Stimulated activated naive CD8-positive, alpha-beta T cell treated with anti-CD3 and anti-CD28 coated beads, Interleukin-15, Interleukin-2, amounts not matched to agents 100 ng/mL and 50 ng/mL, for 24 hours (primary cell): ENCODE data around the gene MCF2L2.
"Not testable (repeated sequence)": the region's sequence is repeated elsewhere in the genome, so short reads cannot be mapped to it uniquely, and the experiment has no call there.

Experiments used
- H3K27ac Mint-ChIP-seq: one replicate; pipeline ENCODE4 v1.8.0; 2021; ENCODE audit warnings: mild to moderate bottlenecking, mixed read lengths
- H3K27me3 Mint-ChIP-seq: one replicate; pipeline ENCODE4 v1.8.0; 2021; ENCODE audit warnings: mixed read lengths
- H3K36me3 Mint-ChIP-seq: one replicate; pipeline ENCODE4 v1.8.0; 2021; ENCODE audit warnings: low read depth, mixed read lengths
- H3K4me1 Mint-ChIP-seq: one replicate; pipeline ENCODE4 v1.8.0; 2021; ENCODE audit warnings: low read depth, mixed read lengths
- H3K4me3 Mint-ChIP-seq: one replicate; pipeline ENCODE4 v1.8.0; 2021; ENCODE audit warnings: mild to moderate bottlenecking, mixed read lengths
- H3K9me3 Mint-ChIP-seq: one replicate; pipeline ENCODE4 v1.8.0; 2021; ENCODE audit warnings: mixed read lengths

MCF2L2 gene

GRCh38 chr3:183193762-183194689 is 234.4 kb downstream of the MCF2L2 start:
- Mint-ChIP-seq H3K9me3 (peaks cover 3% of the 10 kb centered on the region), H3K27me3 (no peaks in the 10 kb centered on the region), H3K4me1 (peaks cover 13% of the 10 kb centered on the region), H3K4me3 (no peak overlapping the region), H3K27ac (no peak overlapping the region), H3K36me3 (no peaks in the 10 kb centered on the region)

- H3K27me3 Mint-ChIP-seq = no peaks in the 10 kb centered on the region
- peaks cover 22% of the 10 kb centered on the region for H3K4me1 Mint-ChIP-seq
- peaks cover 3% of the 10 kb centered on the region for H3K9me3 Mint-ChIP-seq
- H3K27ac Mint-ChIP-seq = peak overlapping the region; percentile 38
- no peak overlapping the region for H3K4me3 Mint-ChIP-seq
- H3K36me3 Mint-ChIP-seq = no peaks in the 10 kb centered on the region
Observed at GRCh38 chr3:183192650-183193300, 235.6 kb downstream of the MCF2L2 start.

- Mint-ChIP-seq H3K36me3 (no peaks in the 10 kb centered on the region), H3K4me3 (no peak overlapping the region), H3K27me3 (no peaks in the 10 kb centered on the region), H3K9me3 (no peaks in the 10 kb centered on the region), H3K27ac (peak overlapping the region; percentile 50), H3K4me1 (peaks cover 33% of the 10 kb centered on the region)
Observed at GRCh38 chr3:183189641-183190040, 238.8 kb downstream of the MCF2L2 start.

GRCh38 chr3:183188895-183189462 is 239.4 kb downstream of the MCF2L2 start:
- peaks cover 35% of the 10 kb centered on the region for H3K4me1 Mint-ChIP-seq
- no peaks in the 10 kb centered on the region for H3K9me3 Mint-ChIP-seq
- H3K27me3 Mint-ChIP-seq = no peaks in the 10 kb centered on the region
- H3K36me3 Mint-ChIP-seq = no peaks in the 10 kb centered on the region
- H3K4me3 Mint-ChIP-seq = no peak overlapping the region
- peak overlapping the region; percentile 52 for H3K27ac Mint-ChIP-seq

- H3K9me3 Mint-ChIP-seq = no peaks in the 10 kb centered on the region
- H3K27ac Mint-ChIP-seq = peak overlapping the region; percentile 76
- peak overlapping the region; percentile 9 for H3K4me3 Mint-ChIP-seq
- H3K27me3 Mint-ChIP-seq = peaks cover 3% of the 10 kb centered on the region
- peaks cover 26% of the 10 kb centered on the region for H3K4me1 Mint-ChIP-seq
- H3K36me3 Mint-ChIP-seq = no peaks in the 10 kb centered on the region
Observed at GRCh38 chr3:183185696-183186095, 242.7 kb downstream of the MCF2L2 start.

GRCh38 chr3:183182732-183183610 is 245.4 kb downstream of the MCF2L2 start:
- H3K4me3 Mint-ChIP-seq = no peak overlapping the region
- H3K27ac Mint-ChIP-seq = no peak overlapping the region
- H3K27me3 Mint-ChIP-seq = peaks cover 21% of the 10 kb centered on the region

GRCh38 chr3:183182073-183182472 is 246.3 kb downstream of the MCF2L2 start:
- H3K4me3 Mint-ChIP-seq = peak overlapping the region; percentile 6
- no peaks in the 10 kb centered on the region for H3K36me3 Mint-ChIP-seq
- H3K27ac Mint-ChIP-seq = no peak overlapping the region
- H3K9me3 Mint-ChIP-seq = no peaks in the 10 kb centered on the region
- peaks cover 21% of the 10 kb centered on the region for H3K27me3 Mint-ChIP-seq
- H3K4me1 Mint-ChIP-seq = peaks cover 30% of the 10 kb centered on the region

More at GRCh38 chr3:183182732-183183610, 245.4 kb downstream of the MCF2L2 start:
- H3K9me3 Mint-ChIP-seq = no peaks in the 10 kb centered on the region
- H3K4me1 Mint-ChIP-seq = peaks cover 30% of the 10 kb centered on the region
- H3K36me3 Mint-ChIP-seq = no peaks in the 10 kb centered on the region

GRCh38 chr3:183181606-183182005 is 246.8 kb downstream of the MCF2L2 start:
- H3K4me3 Mint-ChIP-seq = no peak overlapping the region
- peaks cover 30% of the 10 kb centered on the region for H3K4me1 Mint-ChIP-seq
- H3K27me3 Mint-ChIP-seq = peaks cover 23% of the 10 kb centered on the region
- H3K36me3 Mint-ChIP-seq = no peaks in the 10 kb centered on the region
- no peaks in the 10 kb centered on the region for H3K9me3 Mint-ChIP-seq
- H3K27ac Mint-ChIP-seq = no peak overlapping the region

- no peak overlapping the region for H3K4me3 Mint-ChIP-seq
- no peaks in the 10 kb centered on the region for H3K9me3 Mint-ChIP-seq
- peaks cover 29% of the 10 kb centered on the region for H3K4me1 Mint-ChIP-seq
- H3K27me3 Mint-ChIP-seq = peaks cover 29% of the 10 kb centered on the region
- H3K27ac Mint-ChIP-seq = no peak overlapping the region
- no peaks in the 10 kb centered on the region for H3K36me3 Mint-ChIP-seq
Observed at GRCh38 chr3:183180784-183181295, 247.6 kb downstream of the MCF2L2 start.

GRCh38 chr3:183180110-183180783 is 248.2 kb downstream of the MCF2L2 start:
- H3K27me3 Mint-ChIP-seq = peaks cover 35% of the 10 kb centered on the region
- H3K9me3 Mint-ChIP-seq = no peaks in the 10 kb centered on the region
- peaks cover 23% of the 10 kb centered on the region for H3K4me1 Mint-ChIP-seq

GRCh38 chr3:183179550-183179908 is 248.9 kb downstream of the MCF2L2 start:
- Mint-ChIP-seq H3K4me3 (peak overlapping the region; percentile 63), H3K4me1 (peaks cover 16% of the 10 kb centered on the region), H3K27ac (peak overlapping the region; percentile 6), H3K27me3 (peaks cover 42% of the 10 kb centered on the region)
- H3K36me3 Mint-ChIP-seq, H3K9me3 Mint-ChIP-seq: not testable (repeated sequence)

More at GRCh38 chr3:183180110-183180783, 248.2 kb downstream of the MCF2L2 start:
- H3K4me3 Mint-ChIP-seq = no peak overlapping the region
- H3K27ac Mint-ChIP-seq = no peak overlapping the region
- no peaks in the 10 kb centered on the region for H3K36me3 Mint-ChIP-seq

- H3K4me3 Mint-ChIP-seq = peak overlapping the region; percentile 79
- H3K27ac Mint-ChIP-seq = no peak overlapping the region
- H3K36me3 Mint-ChIP-seq = no peaks in the 10 kb centered on the region
- peaks cover 42% of the 10 kb centered on the region for H3K27me3 Mint-ChIP-seq
- H3K9me3 Mint-ChIP-seq = no peaks in the 10 kb centered on the region
- H3K4me1 Mint-ChIP-seq = peaks cover 14% of the 10 kb centered on the region
Observed at GRCh38 chr3:183178833-183179549, 249.4 kb downstream of the MCF2L2 start.

- Mint-ChIP-seq H3K36me3 (no peaks in the 10 kb centered on the region), H3K9me3 (no peaks in the 10 kb centered on the region), H3K4me1 (peaks cover 14% of the 10 kb centered on the region), H3K27me3 (peaks cover 42% of the 10 kb centered on the region), H3K27ac (no peak overlapping the region), H3K4me3 (peak overlapping the region; percentile 79)
Observed at GRCh38 chr3:183178512-183178832, 249.9 kb downstream of the MCF2L2 start.
